B cell (primary cell): ENCODE data around the gene LAMA3.

Source experiments
- CTCF ChIP-seq: fragments of 200-600 bp; IDR thresholded peaks from one replicate; pipeline ENCODE4 v1.8.0; 2022; ENCODE audit warnings: antibody characterized with exemption, mild to moderate bottlenecking
- EZH2 ChIP-seq: IDR thresholded peaks from 2 replicates; pipeline ENCODE4 v1.6.1; 2012; ENCODE audit warnings: borderline replicate concordance, low read depth, mild to moderate bottlenecking, moderate library complexity, low read length; ENCODE audit not compliant: insufficient read depth, poor library complexity, severe bottlenecking

GRCh38 chr18:23682472-23682871, 6.8 kb upstream of the LAMA3 start:
- TF ChIP-seq CTCF, result no peak
- TF ChIP-seq EZH2, result no peak
